Gastroesophageal sphincter (tissue), 3 donors: ENCODE results near the gene SMCO2.

Experiments
- EP300 ChIP-seq: sonication (generic); formaldehyde crosslinking; IDR thresholded peaks from one replicate; pipeline ENCODE4 v1.6.1; 2017; ENCODE audit warnings: antibody characterized with exemption, mild to moderate bottlenecking
- POLR2A ChIP-seq, 2 donors: fragments of 450-650 bp; IDR thresholded peaks; one replicate each; pipeline ENCODE4 v1.6.1; 2017; ENCODE audit warnings: antibody characterized with exemption in 2 of 2, mild to moderate bottlenecking in 2 of 2, moderate library complexity in 1 of 2
- POLR2AphosphoS5 ChIP-seq: sonication (generic); formaldehyde crosslinking; IDR thresholded peaks from one replicate; pipeline ENCODE4 v1.6.1; 2017; ENCODE audit warnings: antibody characterized with exemption
- TF ChIP-seq, protein P1 (sequence below), 4 experiments: fragments of 200-600 bp in 2 of 4; fragments of 450-650 bp in 2 of 4; sonication (generic) in 1 of 4; IDR thresholded peaks; one replicate each; pipeline ENCODE4 v1.5.1; 2017 to 2019; ENCODE audit warnings: antibody characterized with exemption in 4 of 4, mild to moderate bottlenecking in 2 of 4, moderate library complexity in 2 of 4

DNA sequence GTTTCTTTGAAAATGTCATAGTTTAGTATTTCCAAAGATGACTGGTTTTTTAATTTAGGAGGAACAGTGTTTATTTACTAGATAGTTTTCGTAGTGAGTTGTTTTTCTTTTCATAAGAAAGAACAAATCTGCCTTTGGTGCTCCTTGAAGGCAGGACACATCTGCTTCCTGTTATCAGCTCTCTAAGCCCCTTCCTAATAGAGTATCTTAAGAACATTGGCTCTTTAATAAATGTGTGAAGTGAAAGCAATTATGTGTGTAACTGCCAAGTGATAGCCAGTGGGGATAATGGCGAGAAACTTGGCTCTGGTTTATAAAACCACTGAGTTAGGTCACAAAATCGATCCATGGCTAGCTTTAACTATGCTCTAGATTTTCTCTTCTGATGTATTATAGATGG lies 54.0 kb downstream of the SMCO2 start:
- TF ChIP-seq POLR2AphosphoS5 (no peak), POLR2A (IDR thresholded peaks at IDR 0.05) (no peak), EP300 (no peak)
- TF ChIP-seq, protein P1, sequence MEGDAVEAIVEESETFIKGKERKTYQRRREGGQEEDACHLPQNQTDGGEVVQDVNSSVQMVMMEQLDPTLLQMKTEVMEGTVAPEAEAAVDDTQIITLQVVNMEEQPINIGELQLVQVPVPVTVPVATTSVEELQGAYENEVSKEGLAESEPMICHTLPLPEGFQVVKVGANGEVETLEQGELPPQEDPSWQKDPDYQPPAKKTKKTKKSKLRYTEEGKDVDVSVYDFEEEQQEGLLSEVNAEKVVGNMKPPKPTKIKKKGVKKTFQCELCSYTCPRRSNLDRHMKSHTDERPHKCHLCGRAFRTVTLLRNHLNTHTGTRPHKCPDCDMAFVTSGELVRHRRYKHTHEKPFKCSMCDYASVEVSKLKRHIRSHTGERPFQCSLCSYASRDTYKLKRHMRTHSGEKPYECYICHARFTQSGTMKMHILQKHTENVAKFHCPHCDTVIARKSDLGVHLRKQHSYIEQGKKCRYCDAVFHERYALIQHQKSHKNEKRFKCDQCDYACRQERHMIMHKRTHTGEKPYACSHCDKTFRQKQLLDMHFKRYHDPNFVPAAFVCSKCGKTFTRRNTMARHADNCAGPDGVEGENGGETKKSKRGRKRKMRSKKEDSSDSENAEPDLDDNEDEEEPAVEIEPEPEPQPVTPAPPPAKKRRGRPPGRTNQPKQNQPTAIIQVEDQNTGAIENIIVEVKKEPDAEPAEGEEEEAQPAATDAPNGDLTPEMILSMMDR (IDR thresholded peaks at IDR 0.05): no peak
